Right atrium auricular region (tissue), 2 donors: ENCODE data around the gene LRG1. TPM values are rescaled to one million over a fixed set of nuclear protein-coding genes. Genes with fewer than 3 reads are reported as not detected.

Experiments
- DNase-seq: peaks from one replicate; pipeline ENCODE4 v3.0.0-alpha.2; 2019; ENCODE audit warnings: low spot score
- H3K27ac ChIP-seq, 2 donors: fragments of 200-600 bp; sonication (generic); 1 replicate in 1 of 2; 2 replicates in 1 of 2; pipeline ENCODE4 v1.5.1; 2016 to 2019
- H3K27me3 ChIP-seq, 2 donors: fragments of 200-600 bp; sonication (generic); one replicate each; pipeline versions ENCODE4 v1.5.1 to v1.6.0; 2017 to 2019
- H3K36me3 ChIP-seq: fragments of 200-600 bp; sonication (generic); one replicate; pipeline ENCODE4 v1.5.1; 2016
- H3K4me1 ChIP-seq, 2 donors: fragments of 200-600 bp; sonication (generic); one replicate each; pipeline versions ENCODE4 v1.5.1 to v1.6.0; 2017 to 2019
- H3K4me3 ChIP-seq, 2 donors: fragments of 200-600 bp; sonication (generic); 1 replicate in 1 of 2; 2 replicates in 1 of 2; pipeline ENCODE4 v1.5.1; 2017 to 2019; ENCODE audit warnings: mild to moderate bottlenecking in 1 of 2, moderate library complexity in 1 of 2
- H3K9me3 ChIP-seq, 2 donors: fragments of 200-600 bp; sonication (generic); one replicate each; pipeline ENCODE4 v1.5.1; 2019
- total RNA-seq, 2 donors: library from RNA; depleted of rRNA; stranded (reverse); fragments of >200 nt; gene quantifications; one replicate each; pipeline ENCODE4 v1.1.0, GENCODE V29; 2016
- TF ChIP-seq, protein P1 (sequence below), 2 donors: fragments of 200-600 bp; sonication (generic); IDR thresholded peaks; one replicate each; pipeline ENCODE4 v1.5.1; 2019; ENCODE audit warnings: antibody characterized with exemption in 2 of 2

LRG1 gene
- total RNA-seq, 2 donors from 2014 or later = 0.67 TPM; not detected in 1

GRCh38 chr19:4516939-4517300, 22.9 kb downstream of the LRG1 start:
- no peaks in the 10 kb centered on the region for H3K9me3 ChIP-seq
- no peaks in the 10 kb centered on the region for H3K27me3 ChIP-seq
- H3K27ac ChIP-seq = peak overlapping the region; percentile 85 to 95
- H3K4me3 ChIP-seq = peak overlapping the region; percentile 55 to 66
- peaks cover 29% of the 10 kb centered on the region for H3K36me3 ChIP-seq
- H3K4me1 ChIP-seq = peaks cover 0 to 32% of the 10 kb centered on the region in 2 donors
- no peak for DNase-seq
- TF ChIP-seq, protein P1, sequence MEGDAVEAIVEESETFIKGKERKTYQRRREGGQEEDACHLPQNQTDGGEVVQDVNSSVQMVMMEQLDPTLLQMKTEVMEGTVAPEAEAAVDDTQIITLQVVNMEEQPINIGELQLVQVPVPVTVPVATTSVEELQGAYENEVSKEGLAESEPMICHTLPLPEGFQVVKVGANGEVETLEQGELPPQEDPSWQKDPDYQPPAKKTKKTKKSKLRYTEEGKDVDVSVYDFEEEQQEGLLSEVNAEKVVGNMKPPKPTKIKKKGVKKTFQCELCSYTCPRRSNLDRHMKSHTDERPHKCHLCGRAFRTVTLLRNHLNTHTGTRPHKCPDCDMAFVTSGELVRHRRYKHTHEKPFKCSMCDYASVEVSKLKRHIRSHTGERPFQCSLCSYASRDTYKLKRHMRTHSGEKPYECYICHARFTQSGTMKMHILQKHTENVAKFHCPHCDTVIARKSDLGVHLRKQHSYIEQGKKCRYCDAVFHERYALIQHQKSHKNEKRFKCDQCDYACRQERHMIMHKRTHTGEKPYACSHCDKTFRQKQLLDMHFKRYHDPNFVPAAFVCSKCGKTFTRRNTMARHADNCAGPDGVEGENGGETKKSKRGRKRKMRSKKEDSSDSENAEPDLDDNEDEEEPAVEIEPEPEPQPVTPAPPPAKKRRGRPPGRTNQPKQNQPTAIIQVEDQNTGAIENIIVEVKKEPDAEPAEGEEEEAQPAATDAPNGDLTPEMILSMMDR (IDR thresholded peaks at IDR 0.05) = no peak

- no peaks in the 10 kb centered on the region for H3K27me3 ChIP-seq
- TF ChIP-seq, protein P1 (IDR thresholded peaks at IDR 0.05) = no peak
- H3K27ac ChIP-seq = peak overlapping the region; percentile 85 to 95
- no peaks in the 10 kb centered on the region for H3K9me3 ChIP-seq
- H3K36me3 ChIP-seq = peaks cover 29% of the 10 kb centered on the region
- H3K4me1 ChIP-seq = peaks cover 0 to 32% of the 10 kb centered on the region in 2 donors
- no peak for DNase-seq
- H3K4me3 ChIP-seq = peak overlapping the region; percentile 55 to 66
These were observed 23.5 kb downstream of the LRG1 start for GRCh38 chr19:4516199-4516938.

DNA sequence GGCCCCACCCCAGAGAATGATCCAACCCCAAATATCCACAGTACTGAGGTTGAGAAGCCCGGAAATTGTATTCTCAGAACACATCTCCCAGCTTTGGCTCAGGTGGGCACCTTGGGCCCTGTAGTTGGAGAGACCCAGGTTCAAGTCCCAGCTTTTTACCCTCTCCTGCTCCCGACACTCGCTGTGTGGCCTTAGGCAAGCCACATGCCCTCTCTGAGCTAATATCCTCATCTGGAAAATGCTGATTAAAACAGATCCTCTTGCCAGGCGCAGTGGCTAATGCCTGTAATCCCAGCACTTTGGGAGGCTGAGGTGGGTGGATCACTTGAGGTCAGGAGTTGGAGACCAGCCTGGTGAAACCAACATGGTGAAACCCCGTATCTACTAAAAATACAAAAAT, 24.1 kb downstream of the LRG1 start:
- Histone ChIP-seq H3K36me3 (peaks cover 29% of the 10 kb centered on the region), H3K9me3 (no peaks in the 10 kb centered on the region), H3K4me3 (no peak overlapping the region), H3K27ac (peak overlapping the region in 1 of 2 donors; percentile 85), H3K4me1 (peaks cover 0 to 32% of the 10 kb centered on the region in 2 donors), H3K27me3 (no peaks in the 10 kb centered on the region)
- TF ChIP-seq, protein P1 (IDR thresholded peaks at IDR 0.05) = no peak
- no peak for DNase-seq

GRCh38 chr19:4513248-4513647, 26.6 kb downstream of the LRG1 start:
- Histone ChIP-seq H3K27ac (no peak overlapping the region), H3K4me3 (no peak overlapping the region), H3K36me3 (peaks cover 36% of the 10 kb centered on the region), H3K9me3 (no peaks in the 10 kb centered on the region), H3K4me1 (peaks cover 0 to 16% of the 10 kb centered on the region in 2 donors), H3K27me3 (no peaks in the 10 kb centered on the region)
- TF ChIP-seq, protein P1 (IDR thresholded peaks at IDR 0.05) = no peak
- DNase-seq = no peak

- Histone ChIP-seq H3K4me1 (peaks cover 0 to 17% of the 10 kb centered on the region in 2 donors), H3K27ac (no peak overlapping the region), H3K36me3 (peaks cover 47% of the 10 kb centered on the region), H3K27me3 (no peaks in the 10 kb centered on the region), H3K4me3 (no peak overlapping the region), H3K9me3 (no peaks in the 10 kb centered on the region)
- TF ChIP-seq, protein P1 (IDR thresholded peaks at IDR 0.05) = no peak
- DNase-seq = no peak
These were observed 27.8 kb downstream of the LRG1 start for GRCh38 chr19:4512070-4512469.
